Measurements from ENCODE around the gene FOXP4.

- TF ChIP-seq CTCF (IDR thresholded peaks at IDR 0.05; ENCODE audit: low read depth, low read length) (no peak), EZH2phosphoT487 (IDR thresholded peaks at IDR 0.05; ENCODE audit: low read depth) (no peak)
Observed at GRCh38 chr6:41546866-41547798, 951 bp downstream of the FOXP4 start.

Data from OCI-LY3 (cell line).